ENCODE measurements around the gene DENND4A. TPM values are rescaled to one million over a fixed set of nuclear protein-coding genes. Genes with fewer than 3 reads are reported as not detected.
"Not testable (repeated sequence)": the region's sequence is repeated elsewhere in the genome, so short reads cannot be mapped to it uniquely, and the experiment has no call there.

DENND4A gene
- total RNA-seq, 4 donors from 2014 or later, result 17.7 to 34.3 (median 25.4) TPM

DNA sequence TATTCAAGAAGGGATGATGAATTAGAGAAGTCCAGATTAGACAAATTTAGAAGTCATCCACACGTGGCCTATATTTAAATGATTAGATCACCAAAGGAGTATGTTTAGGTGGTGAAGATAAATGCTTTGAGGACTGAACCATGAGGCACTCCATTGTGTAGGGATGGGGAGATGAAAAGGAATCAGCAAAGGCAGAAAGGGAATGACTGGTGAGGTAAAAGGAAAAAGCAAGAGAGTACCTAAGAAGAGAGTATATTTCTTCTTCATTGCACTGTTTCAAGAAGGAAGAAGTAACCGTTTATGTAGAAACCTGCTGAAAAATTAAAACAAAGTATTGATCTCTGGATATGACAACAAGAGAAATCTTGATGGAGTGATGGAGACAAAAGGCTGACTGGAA is 40.7 kb downstream of the DENND4A start:
- Histone ChIP-seq H3K27me3 (no peaks in the 10 kb centered on the region), H3K9me3 (no peaks in the 10 kb centered on the region), H3K4me1 (no peaks in the 10 kb centered on the region), H3K4me3 (no peak overlapping the region), H3K27ac (replicated peaks in 1 of 4) (no peak overlapping the region), H3K36me3 (peaks cover 0 to 34% (median 15%) of the 10 kb centered on the region in 4 donors)
- DNase-seq (ENCODE audit: extremely low spot score), result no peak
- TF ChIP-seq POLR2AphosphoS5 (IDR thresholded peaks at IDR 0.05) (no peak), EP300 (IDR thresholded peaks at IDR 0.05) (no peak), POLR2A (IDR thresholded peaks at IDR 0.05; ENCODE audit: low read depth) (no peak)
- TF ChIP-seq, protein P1, sequence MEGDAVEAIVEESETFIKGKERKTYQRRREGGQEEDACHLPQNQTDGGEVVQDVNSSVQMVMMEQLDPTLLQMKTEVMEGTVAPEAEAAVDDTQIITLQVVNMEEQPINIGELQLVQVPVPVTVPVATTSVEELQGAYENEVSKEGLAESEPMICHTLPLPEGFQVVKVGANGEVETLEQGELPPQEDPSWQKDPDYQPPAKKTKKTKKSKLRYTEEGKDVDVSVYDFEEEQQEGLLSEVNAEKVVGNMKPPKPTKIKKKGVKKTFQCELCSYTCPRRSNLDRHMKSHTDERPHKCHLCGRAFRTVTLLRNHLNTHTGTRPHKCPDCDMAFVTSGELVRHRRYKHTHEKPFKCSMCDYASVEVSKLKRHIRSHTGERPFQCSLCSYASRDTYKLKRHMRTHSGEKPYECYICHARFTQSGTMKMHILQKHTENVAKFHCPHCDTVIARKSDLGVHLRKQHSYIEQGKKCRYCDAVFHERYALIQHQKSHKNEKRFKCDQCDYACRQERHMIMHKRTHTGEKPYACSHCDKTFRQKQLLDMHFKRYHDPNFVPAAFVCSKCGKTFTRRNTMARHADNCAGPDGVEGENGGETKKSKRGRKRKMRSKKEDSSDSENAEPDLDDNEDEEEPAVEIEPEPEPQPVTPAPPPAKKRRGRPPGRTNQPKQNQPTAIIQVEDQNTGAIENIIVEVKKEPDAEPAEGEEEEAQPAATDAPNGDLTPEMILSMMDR (IDR thresholded peaks at IDR 0.05), result no peak
- WGBS, result 81% methylated on average over 2 of the region's 2 CpGs
- intact Hi-C loops (cut with DNase I), result no loop called here

DNA sequence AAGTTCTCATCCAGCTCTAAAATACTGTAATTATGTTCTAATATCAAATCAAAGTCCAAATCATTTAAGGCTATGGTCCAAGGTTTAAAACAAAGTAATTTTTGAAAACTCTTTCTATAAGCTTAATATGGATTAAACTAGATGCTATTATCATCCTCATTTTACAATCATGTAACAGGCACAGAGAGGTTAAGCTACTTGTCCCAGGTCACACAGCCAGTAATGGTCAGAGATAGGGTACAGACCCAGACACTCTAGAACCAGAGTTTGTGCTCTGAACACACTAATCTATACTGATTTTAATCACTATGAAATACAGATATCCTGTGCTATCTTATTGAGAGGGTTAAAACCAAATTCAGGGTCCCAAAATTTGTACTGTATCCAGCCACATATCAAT is 44.8 kb downstream of the DENND4A start:
- H3K27ac ChIP-seq (replicated peaks in 1 of 4), result no peak overlapping the region
- DNase-seq (ENCODE audit: extremely low spot score), result no peak
- intact Hi-C loops (cut with DNase I), result no loop called here
- no peaks in the 10 kb centered on the region for H3K4me1 ChIP-seq
- no peak for TF ChIP-seq POLR2AphosphoS5 (IDR thresholded peaks at IDR 0.05)
- no peak for TF ChIP-seq EP300 (IDR thresholded peaks at IDR 0.05)
- TF ChIP-seq, protein P1 (IDR thresholded peaks at IDR 0.05), result no peak
- TF ChIP-seq POLR2A (IDR thresholded peaks at IDR 0.05; ENCODE audit: low read depth), result no peak
- H3K36me3 ChIP-seq, result peaks cover 0 to 30% (median 7%) of the 10 kb centered on the region in 4 donors
- no peak overlapping the region for H3K4me3 ChIP-seq
- no peaks in the 10 kb centered on the region for H3K27me3 ChIP-seq
- H3K9me3 ChIP-seq, result no peaks in the 10 kb centered on the region

DNA sequence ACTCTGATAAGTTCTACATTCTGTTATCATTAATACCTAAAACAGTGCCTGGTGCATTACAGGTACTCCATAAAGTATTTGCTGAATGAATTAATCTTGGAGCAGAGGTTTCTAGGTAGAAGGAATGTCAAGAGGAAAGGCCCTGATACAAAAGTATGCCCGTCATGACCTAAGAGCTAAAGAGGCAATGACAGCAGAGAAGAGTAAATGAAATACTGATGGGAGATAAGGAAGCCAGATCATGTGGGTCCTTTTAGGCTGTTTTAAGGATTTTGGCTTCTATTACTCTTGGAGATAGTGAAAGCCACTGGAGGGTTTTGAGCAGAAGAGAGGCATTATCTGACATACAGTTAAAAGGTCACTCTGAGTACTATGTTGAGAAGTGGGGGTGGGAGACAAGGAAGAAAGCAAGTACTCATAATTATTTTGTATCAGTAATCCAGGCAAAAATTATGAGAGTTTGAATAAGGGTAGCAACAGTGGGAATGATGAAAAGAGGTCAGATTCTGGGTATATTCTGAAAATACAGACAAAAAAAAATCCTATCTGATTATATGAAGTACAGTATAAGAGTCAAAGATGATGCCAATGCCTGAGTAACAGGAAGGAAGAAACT is 48.3 kb downstream of the DENND4A start:
- TF ChIP-seq, protein P1 (IDR thresholded peaks at IDR 0.05), result no peak
- TF ChIP-seq EP300 (IDR thresholded peaks at IDR 0.05) (no peak), POLR2AphosphoS5 (IDR thresholded peaks at IDR 0.05) (no peak), POLR2A (IDR thresholded peaks at IDR 0.05; ENCODE audit: low read depth) (no peak)
- H3K4me1 ChIP-seq, result no peaks in the 10 kb centered on the region
- H3K27me3 ChIP-seq, result no peaks in the 10 kb centered on the region
- H3K4me3 ChIP-seq, result no peak overlapping the region
- 89% methylated on average over 1 of the region's 1 CpG for WGBS
- no peaks in the 10 kb centered on the region for H3K9me3 ChIP-seq
- peaks cover 3 to 39% (median 13%) of the 10 kb centered on the region in 4 donors for H3K36me3 ChIP-seq
- no peak overlapping the region for H3K27ac ChIP-seq (replicated peaks in 1 of 4)
- DNase-seq (ENCODE audit: extremely low spot score), result no peak
- intact Hi-C loops (cut with DNase I), result no loop called here

DNA sequence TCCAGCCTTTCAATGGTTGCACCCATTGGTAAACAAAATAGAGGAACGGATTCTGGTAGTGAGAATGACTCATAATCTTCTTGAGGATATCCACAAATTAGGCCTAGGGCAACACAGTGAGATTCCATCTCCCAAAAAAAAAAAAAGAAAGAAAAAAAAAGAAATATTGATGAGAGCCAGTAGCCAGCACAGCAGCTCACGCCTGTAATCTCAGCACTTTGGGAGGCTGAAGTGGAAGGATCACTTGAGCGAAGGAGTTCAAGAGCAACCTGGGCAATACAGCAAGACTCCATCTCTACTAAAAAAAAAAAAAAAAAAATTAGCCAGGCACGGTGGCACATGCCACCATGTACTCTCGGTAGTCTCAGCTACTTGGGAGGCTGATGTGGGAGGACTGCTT is 51.9 kb downstream of the DENND4A start:
- WGBS, result 92% methylated on average over 5 of the region's 5 CpGs
- H3K36me3 ChIP-seq, result peaks cover 6 to 68% (median 34%) of the 10 kb centered on the region in 4 donors

DNA sequence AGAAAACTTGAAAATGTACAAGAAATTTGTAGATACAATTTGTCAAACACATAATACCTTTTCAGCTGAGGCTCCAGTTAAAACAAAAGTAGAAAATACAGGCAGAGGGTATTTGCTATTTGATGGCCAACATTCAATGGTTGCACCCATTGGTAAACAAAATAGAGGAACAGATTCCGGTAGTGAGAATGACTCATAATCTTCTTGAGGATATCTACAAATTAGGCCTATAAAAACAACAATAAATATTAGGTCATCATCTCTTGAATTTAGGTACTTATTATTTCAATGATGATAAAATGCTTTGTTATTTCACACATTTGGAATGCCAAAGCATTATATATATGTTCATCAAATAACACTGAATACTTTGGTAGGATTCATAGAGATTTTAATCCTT is 53.4 kb downstream of the DENND4A start:
- intact Hi-C loops (cut with DNase I), result no loop called here
- H3K27me3 ChIP-seq, result no peaks in the 10 kb centered on the region
- no peaks in the 10 kb centered on the region for H3K4me1 ChIP-seq
- no peak overlapping the region for H3K4me3 ChIP-seq
- no peaks in the 10 kb centered on the region for H3K9me3 ChIP-seq
- H3K36me3 ChIP-seq, result peaks cover 6 to 78% (median 40%) of the 10 kb centered on the region in 4 donors
- DNase-seq (ENCODE audit: extremely low spot score), result no peak
- TF ChIP-seq POLR2A (IDR thresholded peaks at IDR 0.05; ENCODE audit: low read depth) (no peak), POLR2AphosphoS5 (IDR thresholded peaks at IDR 0.05) (no peak), EP300 (IDR thresholded peaks at IDR 0.05) (no peak)
- TF ChIP-seq, protein P1 (IDR thresholded peaks at IDR 0.05), result no peak
- WGBS, result 71% methylated on average over 1 of the region's 1 CpG
- no peak overlapping the region for H3K27ac ChIP-seq (replicated peaks in 1 of 4)

More for the DNA sequence above, 51.9 kb downstream of the DENND4A start:
- DNase-seq (ENCODE audit: extremely low spot score), result no peak
- Histone ChIP-seq H3K4me3 (no peak overlapping the region), H3K27me3 (no peaks in the 10 kb centered on the region), H3K9me3 (no peaks in the 10 kb centered on the region), H3K4me1 (no peaks in the 10 kb centered on the region), H3K27ac (replicated peaks in 1 of 4) (no peak overlapping the region)
- intact Hi-C loops (cut with DNase I), result no loop called here
- no peak for TF ChIP-seq EP300 (IDR thresholded peaks at IDR 0.05)

DNA sequence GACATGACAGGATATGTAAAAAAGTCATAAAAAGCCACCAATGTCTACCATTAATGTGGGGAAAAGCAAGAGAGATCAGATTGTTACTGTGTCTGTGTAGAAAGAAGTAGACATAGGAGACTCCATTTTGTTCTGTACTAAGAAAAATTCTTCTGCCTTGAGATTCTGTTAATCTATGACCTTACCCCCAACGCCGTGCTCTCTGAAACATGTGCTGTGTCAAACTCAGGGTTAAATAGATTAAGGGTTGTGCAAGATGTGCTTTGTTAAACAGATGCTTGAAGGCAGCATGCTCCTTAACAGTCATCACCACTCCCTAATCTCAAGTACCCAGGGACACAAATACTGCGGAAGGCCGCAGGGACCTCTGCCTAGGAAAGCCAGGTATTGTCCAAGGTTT is 58.5 kb downstream of the DENND4A start:
- H3K4me1 ChIP-seq; H3K9me3 ChIP-seq; intact Hi-C loops (cut with DNase I); H3K27ac ChIP-seq (replicated peaks in 1 of 4); DNase-seq (ENCODE audit: extremely low spot score); H3K4me3 ChIP-seq; H3K27me3 ChIP-seq: not testable (repeated sequence)
- peaks cover 9 to 62% (median 37%) of the 10 kb centered on the region in 4 donors for H3K36me3 ChIP-seq
- WGBS, result 89% methylated on average over 4 of the region's 4 CpGs
